Measurements from ENCODE around the gene PATL1. TPM values are rescaled to one million over a fixed set of nuclear protein-coding genes. Genes with fewer than 3 reads are reported as not detected.

The PATL1 gene
- total and polyA plus RNA-seq, 2 of the 8 experiments (the other 6 are each of a cell fraction or from before 2014, with no cell fraction given) = 30.4 to 33.4 TPM

- Histone ChIP-seq H4K20me1 (replicated peaks in 1 of 2; ENCODE audit: control insufficient read depth in 1 of 2, insufficient read depth in 2 of 2, low read length in 2 of 2) (peaks cover 2 to 3% of the 10 kb centered on the region in 2 experiments), H3K4me3 (ENCODE audit: extremely low read depth in 1 of 4, insufficient read depth in 2 of 4, low read depth in 3 of 4, low read length in 4 of 4) (no peak overlapping the region), H3K36me3 (ENCODE audit: control insufficient read depth in 2 of 4, insufficient read depth in 4 of 4, low read length in 3 of 4) (peaks cover 23 to 59% (median 52%) of the 10 kb centered on the region in 4 experiments)
Observed at GRCh38 chr11:59598961-59599360, 69.9 kb downstream of the PATL1 start.

More at GRCh38 chr11:59598961-59599360, 69.9 kb downstream of the PATL1 start:
- Histone ChIP-seq H2BK20ac (ENCODE audit: low read length) (no peak overlapping the region), H3K18ac (ENCODE audit: extremely low read depth, low read length) (no peak overlapping the region), H3K79me1 (ENCODE audit: low read depth, low read length) (no peaks in the 10 kb centered on the region; the same call in 1 of the 2 replicates), H3K9me3 (ENCODE audit: insufficient read depth in 2 of 2, low read depth in 1 of 2, low read length in 1 of 2) (no peaks in the 10 kb centered on the region), H3K14ac (ENCODE audit: insufficient read length) (no peak overlapping the region), H3K23me2 (ENCODE audit: low read depth, low read length) (no peaks in the 10 kb centered on the region), H2BK15ac (ENCODE audit: low read length) (no peak overlapping the region), H3K56ac (replicated peaks; ENCODE audit: insufficient read length, low read depth, low read length) (no peak overlapping the region), H2BK12ac (ENCODE audit: low read depth, low read length) (no peak overlapping the region), H3K4me2 (ENCODE audit: insufficient read depth in 1 of 2, low read depth in 2 of 2, low read length in 2 of 2) (no peak overlapping the region), H2BK120ac (replicated peaks; ENCODE audit: low read depth, low read length) (no peak overlapping the region), H3K79me2 (ENCODE audit: control insufficient read depth in 1 of 2, insufficient read depth in 2 of 2, low read length in 2 of 2) (no peaks in the 10 kb centered on the region; a peak in 1 of 4 replicates), H3K23ac (ENCODE audit: insufficient read length) (no peak overlapping the region), H3K4ac (replicated peaks; ENCODE audit: insufficient read length, low read depth, low read length) (no peak overlapping the region), H2BK5ac (ENCODE audit: low read depth, low read length) (no peak overlapping the region), H3K4me1 (replicated peaks in 1 of 4; ENCODE audit: control insufficient read depth in 3 of 4, insufficient read depth in 4 of 4, low read length in 3 of 4) (no peaks in the 10 kb centered on the region), H4K5ac (ENCODE audit: insufficient read length, low read depth, low read length) (no peak overlapping the region), H3K27ac (ENCODE audit: low read depth, low read length) (no peak overlapping the region), H3K27me3 (replicated peaks in 1 of 4; ENCODE audit: control insufficient read depth in 3 of 4, extremely low read depth in 1 of 4, insufficient read depth in 3 of 4, low read length in 3 of 4) (no peaks in the 10 kb centered on the region), H2AK5ac (ENCODE audit: low read depth, low read length) (no peak overlapping the region), H3K9ac (replicated peaks in 1 of 4; ENCODE audit: extremely low read depth in 1 of 4, low read depth in 3 of 4, low read length in 3 of 4) (no peak overlapping the region), H2AFZ (ENCODE audit: low read length) (no peak overlapping the region), H4K8ac (ENCODE audit: extremely low read depth, insufficient read depth, low read length) (no peak overlapping the region), H4K91ac (replicated peaks; ENCODE audit: insufficient read length, low read length) (no peak overlapping the region)
- no peak for TF ChIP-seq SRF (IDR thresholded peaks at IDR 0.05; ENCODE audit: low read depth, low read length)
- no peak for TF ChIP-seq HDAC6 (IDR thresholded peaks at IDR 0.05; ENCODE audit: low read depth, low read length)
- no peak for TF ChIP-seq YY1 (IDR thresholded peaks at IDR 0.05; ENCODE audit: low read depth, low read length)
- no peak for TF ChIP-seq SP1 (IDR thresholded peaks at IDR 0.05; ENCODE audit: low read depth, low read length)
- DNase-seq (ENCODE audit: low read depth in 1 of 2, low spot score in 2 of 2) (no peak), FAIRE-seq (no peak)
- POLR2A ChIA-PET (ENCODE audit: partially characterized antibody) = no interaction called here
- CTCF ChIA-PET (ENCODE audit: partially characterized antibody) = no interaction called here
- WGBS, 2 experiments (ENCODE audit: extremely low coverage in 1 of 2, insufficient coverage in 1 of 2, insufficient read length in 1 of 2, insufficient replicate concordance in 2 of 2, low coverage in 1 of 2, low lambda C conversion rate in 2 of 2, missing lambda C conversion rate in 1 of 2) = 96% methylated on average over 1 of the region's 1 CpG; no CpG with 5 or more reads in 1 of the 2 experiments

Small RNA genes lying within 50 kb of the gene (microRNA-seq; reads per million reads assigned to microRNA genes)
- 0 to 0.20 reads per million in 2 experiments for gene MIR3162 (ENCODE audit: borderline microRNAs expressed in 2 of 2, borderline number of aligned reads in 2 of 2, borderline replicate concordance in 1 of 2)

Small RNA genes lying within 50 kb of the gene (small RNA-seq; reads per million reads assigned to genes)
- not detected for gene MIR3162 (ENCODE audit: insufficient read depth)

Other genes starting within 250 kb of the PATL1 start
- not detected in 2 replicates for gene OR5A2, start 242.6 kb downstream of the PATL1 start, total RNA-seq (2021; fragmentation: NEBNext Ultra II Directional; extraction: Animal tissue kit (Norgen Biotek cat#: 25700))
- gene OR5A2, start 242.6 kb downstream of the PATL1 start, polyA plus RNA-seq (2011; rRNA removed) = not detected in 2 replicates
- gene OR5A1, start 232.6 kb downstream of the PATL1 start, total RNA-seq (2021; fragmentation: NEBNext Ultra II Directional; extraction: Animal tissue kit (Norgen Biotek cat#: 25700)) = not detected in 2 replicates
- gene OR5A1, start 232.6 kb downstream of the PATL1 start, polyA plus RNA-seq (2011; rRNA removed) = 0.05 TPM in 1 of 2 replicates, not detected in the other
- gene OR4D6, start 212.1 kb downstream of the PATL1 start, total RNA-seq (2021; fragmentation: NEBNext Ultra II Directional; extraction: Animal tissue kit (Norgen Biotek cat#: 25700)) = not detected in 2 replicates
- gene OR4D6, start 212.1 kb downstream of the PATL1 start, polyA plus RNA-seq (2011; rRNA removed) = not detected in 2 replicates
- not detected in 2 replicates for gene OR4D10, start 195.7 kb downstream of the PATL1 start, total RNA-seq (2021; fragmentation: NEBNext Ultra II Directional; extraction: Animal tissue kit (Norgen Biotek cat#: 25700))
- not detected in 2 replicates for gene OR4D10, start 195.7 kb downstream of the PATL1 start, polyA plus RNA-seq (2011; rRNA removed)
- gene OR4D11, start 165.5 kb downstream of the PATL1 start, total RNA-seq (2021; fragmentation: NEBNext Ultra II Directional; extraction: Animal tissue kit (Norgen Biotek cat#: 25700)) = not detected in 2 replicates
- gene OR4D11, start 165.5 kb downstream of the PATL1 start, polyA plus RNA-seq (2011; rRNA removed) = not detected in 2 replicates
- not detected in 2 replicates for gene OR4D9, start 157.5 kb downstream of the PATL1 start, total RNA-seq (2021; fragmentation: NEBNext Ultra II Directional; extraction: Animal tissue kit (Norgen Biotek cat#: 25700))
- gene OR4D9, start 157.5 kb downstream of the PATL1 start, polyA plus RNA-seq (2011; rRNA removed) = not detected in 2 replicates
- gene OSBP, start 53.3 kb downstream of the PATL1 start, total RNA-seq (2021; fragmentation: NEBNext Ultra II Directional; extraction: Animal tissue kit (Norgen Biotek cat#: 25700)) = 41.2 and 43.1 TPM in 2 replicates
- 10.8 and 13.2 TPM in 2 replicates for gene OSBP, start 53.3 kb downstream of the PATL1 start, polyA plus RNA-seq (2011; rRNA removed)
- gene OR10V1, start 44.8 kb upstream of the PATL1 start, total RNA-seq (2021; fragmentation: NEBNext Ultra II Directional; extraction: Animal tissue kit (Norgen Biotek cat#: 25700)) = not detected in 2 replicates
- not detected in 2 replicates for gene OR10V1, start 44.8 kb upstream of the PATL1 start, polyA plus RNA-seq (2011; rRNA removed)
- 56.1 and 56.2 TPM in 2 replicates for gene STX3, start 86.3 kb upstream of the PATL1 start, total RNA-seq (2021; fragmentation: NEBNext Ultra II Directional; extraction: Animal tissue kit (Norgen Biotek cat#: 25700))
- 43.0 and 50.5 TPM in 2 replicates for gene STX3, start 86.3 kb upstream of the PATL1 start, polyA plus RNA-seq (2011; rRNA removed)
- 76.8 and 79.8 TPM in 2 replicates for gene MRPL16, start 141.7 kb upstream of the PATL1 start, total RNA-seq (2021; fragmentation: NEBNext Ultra II Directional; extraction: Animal tissue kit (Norgen Biotek cat#: 25700))
- 69.2 and 72.3 TPM in 2 replicates for gene MRPL16, start 141.7 kb upstream of the PATL1 start, polyA plus RNA-seq (2011; rRNA removed)
- not detected in 2 replicates for gene CBLIF, start 176.5 kb upstream of the PATL1 start, total RNA-seq (2021; fragmentation: NEBNext Ultra II Directional; extraction: Animal tissue kit (Norgen Biotek cat#: 25700))
- gene CBLIF, start 176.5 kb upstream of the PATL1 start, polyA plus RNA-seq (2011; rRNA removed) = not detected in 2 replicates
- not detected in 2 replicates for gene TCN1, start 197.4 kb upstream of the PATL1 start, total RNA-seq (2021; fragmentation: NEBNext Ultra II Directional; extraction: Animal tissue kit (Norgen Biotek cat#: 25700))
- not detected in 2 replicates for gene TCN1, start 197.4 kb upstream of the PATL1 start, polyA plus RNA-seq (2011; rRNA removed)
- gene OOSP3, start 209.7 kb upstream of the PATL1 start, total RNA-seq (2021; fragmentation: NEBNext Ultra II Directional; extraction: Animal tissue kit (Norgen Biotek cat#: 25700)) = not detected in 2 replicates
- not detected in 2 replicates for gene OOSP3, start 209.7 kb upstream of the PATL1 start, polyA plus RNA-seq (2011; rRNA removed)

Measured in H1 (cell line).